BJ (cell line): ENCODE results near the gene ZFAND3. TPM values are rescaled to one million over a fixed set of nuclear protein-coding genes. Genes with fewer than 3 reads are reported as not detected.

Experiments
- CTCF ChIA-PET: fragments of 350-600 bp; formaldehyde crosslinking; extraction: SDS; loops from one replicate; lab custom pipeline; 2021; ENCODE audit warnings: antibody characterized with exemption, inconsistent platforms; lab: Yijun Ruan, JAX
- POLR2A ChIA-PET: fragments of 300-600 bp; sonication (Branson Sonifier 250); formaldehyde crosslinking; extraction: SDS; loops from one replicate; lab custom pipeline; 2021; ENCODE audit warnings: antibody characterized with exemption; lab: Charles Lee
- DNase-seq: peaks from one replicate; pipeline ENCODE4 v3.0.0-alpha.2; 2011; ENCODE audit warnings: low read depth
- H3K27me3 ChIP-seq: 2 replicates; pipeline ENCODE4 v1.6.0; 2011; ENCODE audit warnings: low read length; ENCODE audit not compliant: control insufficient read depth, insufficient read depth
- H3K36me3 ChIP-seq: 2 replicates; pipeline ENCODE4 v1.5.1; 2011; ENCODE audit warnings: low read length; ENCODE audit not compliant: control insufficient read depth, insufficient read depth
- H3K4me3 ChIP-seq: 2 replicates; pipeline ENCODE4 v1.5.1; 2011; ENCODE audit warnings: low read depth, mild to moderate bottlenecking, control low read depth, low read length
- polyA plus RNA-seq: library from polyadenylated mRNA; depleted of rRNA; stranded (reverse); fragments of >200 nt; gene quantifications from 2 replicates; pipeline ENCODE4 v1.2.3, GENCODE V29; 2011
- TF ChIP-seq, protein P1 (sequence below): IDR thresholded peaks from 2 replicates; pipeline ENCODE4 v1.5.1; 2011; ENCODE audit warnings: low read depth, mild to moderate bottlenecking, control low read depth, inconsistent platforms, low read length, moderate library complexity; ENCODE audit not compliant: insufficient read depth

The ZFAND3 gene
- polyA plus RNA-seq, 1 experiment: 15.5 TPM

- DNase-seq: no peak
- no peaks in the 10 kb centered on the region for H3K27me3 ChIP-seq
- TF ChIP-seq, protein P1, sequence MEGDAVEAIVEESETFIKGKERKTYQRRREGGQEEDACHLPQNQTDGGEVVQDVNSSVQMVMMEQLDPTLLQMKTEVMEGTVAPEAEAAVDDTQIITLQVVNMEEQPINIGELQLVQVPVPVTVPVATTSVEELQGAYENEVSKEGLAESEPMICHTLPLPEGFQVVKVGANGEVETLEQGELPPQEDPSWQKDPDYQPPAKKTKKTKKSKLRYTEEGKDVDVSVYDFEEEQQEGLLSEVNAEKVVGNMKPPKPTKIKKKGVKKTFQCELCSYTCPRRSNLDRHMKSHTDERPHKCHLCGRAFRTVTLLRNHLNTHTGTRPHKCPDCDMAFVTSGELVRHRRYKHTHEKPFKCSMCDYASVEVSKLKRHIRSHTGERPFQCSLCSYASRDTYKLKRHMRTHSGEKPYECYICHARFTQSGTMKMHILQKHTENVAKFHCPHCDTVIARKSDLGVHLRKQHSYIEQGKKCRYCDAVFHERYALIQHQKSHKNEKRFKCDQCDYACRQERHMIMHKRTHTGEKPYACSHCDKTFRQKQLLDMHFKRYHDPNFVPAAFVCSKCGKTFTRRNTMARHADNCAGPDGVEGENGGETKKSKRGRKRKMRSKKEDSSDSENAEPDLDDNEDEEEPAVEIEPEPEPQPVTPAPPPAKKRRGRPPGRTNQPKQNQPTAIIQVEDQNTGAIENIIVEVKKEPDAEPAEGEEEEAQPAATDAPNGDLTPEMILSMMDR: no peak
- no peaks in the 10 kb centered on the region for H3K36me3 ChIP-seq
- no peak overlapping the region for H3K4me3 ChIP-seq
- CTCF ChIA-PET: no interaction called here
- POLR2A ChIA-PET: no interaction called here
These were observed 360.4 kb downstream of the ZFAND3 start for GRCh38 chr6:38179794-38180430.

DNA sequence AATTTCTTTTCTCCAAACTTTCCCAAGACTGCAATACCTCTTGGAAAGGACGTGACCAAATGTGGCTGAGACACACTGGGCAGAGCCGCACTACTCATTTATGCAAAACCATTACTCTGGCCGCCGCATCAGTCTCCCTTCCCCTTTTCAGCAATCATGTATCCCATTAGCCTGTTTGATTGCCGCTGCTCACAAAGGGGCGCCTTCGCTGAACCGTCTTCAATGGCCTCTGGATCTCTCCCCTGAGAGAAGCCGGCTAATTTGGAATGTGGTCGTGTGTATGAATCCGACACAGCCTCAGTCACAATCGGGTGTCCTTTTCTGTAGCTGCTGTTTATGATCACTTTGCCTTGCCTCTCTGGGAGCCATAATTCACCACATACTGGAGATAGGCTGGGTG is 361.1 kb downstream of the ZFAND3 start:
- TF ChIP-seq, protein P1: no peak
- H3K36me3 ChIP-seq: no peaks in the 10 kb centered on the region
- CTCF ChIA-PET: no interaction called here
- DNase-seq: no peak
- no peaks in the 10 kb centered on the region for H3K27me3 ChIP-seq
- POLR2A ChIA-PET: no interaction called here
- H3K4me3 ChIP-seq: no peak overlapping the region

GRCh38 chr6:38182426-38182825 is 362.9 kb downstream of the ZFAND3 start:
- no peak for DNase-seq
- no peaks in the 10 kb centered on the region for H3K36me3 ChIP-seq
- H3K4me3 ChIP-seq: no peak overlapping the region
- CTCF ChIA-PET: no interaction called here
- POLR2A ChIA-PET: no interaction called here
- no peaks in the 10 kb centered on the region for H3K27me3 ChIP-seq
- TF ChIP-seq, protein P1: no peak

DNA sequence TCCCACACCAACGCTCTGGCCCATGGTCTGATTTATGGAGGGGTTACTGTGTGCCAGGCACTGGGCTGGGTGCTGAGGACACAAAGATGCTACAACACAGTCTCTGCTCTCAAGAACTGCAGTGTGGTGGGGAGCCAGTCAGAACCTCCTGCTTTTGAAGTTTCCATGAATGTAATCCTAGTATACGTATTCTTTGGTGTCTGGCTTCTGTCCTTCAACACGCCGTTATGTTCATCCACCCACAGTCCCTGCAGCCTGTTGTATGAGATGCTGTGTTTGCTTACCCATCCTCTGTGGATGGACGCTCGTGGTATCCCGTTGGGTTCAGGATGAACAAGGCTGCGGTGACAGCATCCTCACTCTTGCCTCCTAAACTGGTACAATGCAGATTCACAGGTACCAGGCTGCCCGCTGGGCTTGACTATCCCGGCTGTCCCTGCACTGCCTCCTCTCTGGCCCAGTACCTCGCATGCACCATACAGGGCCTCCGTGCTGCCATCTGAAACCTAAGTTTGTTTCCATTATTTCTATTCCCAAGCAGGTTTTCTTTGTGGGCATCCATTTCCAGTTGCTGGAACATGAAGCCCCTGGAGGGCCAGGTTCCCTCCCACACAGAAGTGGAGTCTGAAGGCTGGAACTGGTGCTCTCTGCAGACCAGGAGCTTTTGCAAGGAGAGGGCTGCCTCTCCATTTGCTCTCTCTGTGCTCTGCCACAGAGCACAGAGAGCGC is 364.5 kb downstream of the ZFAND3 start:
- no peak overlapping the region for H3K4me3 ChIP-seq
- no peaks in the 10 kb centered on the region for H3K27me3 ChIP-seq
- ChIA-PET POLR2A (no interaction called here), CTCF (no interaction called here)
- DNase-seq: no peak
- TF ChIP-seq, protein P1: no peak
- no peaks in the 10 kb centered on the region for H3K36me3 ChIP-seq

DNA sequence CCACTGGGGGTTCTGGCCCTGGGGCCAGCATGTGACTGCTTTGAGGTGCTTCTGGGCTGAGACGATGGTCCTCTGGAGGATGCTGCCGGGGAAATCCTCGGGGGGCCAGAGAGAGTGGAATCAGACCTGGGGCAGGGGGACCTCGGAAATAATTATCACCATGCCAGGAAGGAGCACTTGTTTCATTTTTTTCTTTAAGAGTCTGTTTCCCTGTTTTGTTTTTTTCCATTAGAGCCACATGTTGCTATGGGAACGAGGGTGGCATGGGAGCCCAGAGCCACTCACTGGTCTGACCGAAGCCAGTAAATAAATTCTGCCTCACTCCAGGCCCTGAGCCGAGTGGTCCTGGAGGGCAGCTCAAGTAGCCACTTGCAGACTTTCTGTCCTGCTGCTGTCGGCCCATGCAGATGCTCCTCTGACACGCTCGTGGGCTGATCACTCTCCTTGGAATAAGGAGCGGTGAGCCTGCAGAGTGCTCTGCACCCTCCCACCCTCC is 365.1 kb downstream of the ZFAND3 start:
- no peak for DNase-seq
- Histone ChIP-seq H3K4me3 (no peak overlapping the region), H3K27me3 (no peaks in the 10 kb centered on the region), H3K36me3 (no peaks in the 10 kb centered on the region)
- POLR2A ChIA-PET: no interaction called here
- TF ChIP-seq, protein P1: no peak
- CTCF ChIA-PET: no interaction called here
